ENCODE measurements around the gene SRBD1.

- TF ChIP-seq POLR2A (IDR thresholded peaks at IDR 0.05) (no peak), CTCF (IDR thresholded peaks at IDR 0.05) (no peak)
Observed at GRCh38 chr2:45418532-45418931, 192.5 kb downstream of the SRBD1 start.

Measured in lower leg skin (tissue), 3 donors.